ENCODE measurements around the gene SLC22A7.
"Not testable (repeated sequence)": the region's sequence is repeated elsewhere in the genome, so short reads cannot be mapped to it uniquely, and the experiment has no call there.

The SLC22A7 gene

GRCh38 chr6:43334466-43335095, 36.5 kb downstream of the SLC22A7 start:
- Mint-ChIP-seq H3K4me1 (peaks cover 15% of the 10 kb centered on the region), H3K9me3 (no peaks in the 10 kb centered on the region), H3K4me3 (no peak overlapping the region), H3K27ac (peak overlapping the region in 2 of 3 experiments; percentile 22 to 64), H3K27me3 (ENCODE audit: low read depth) (no peaks in the 10 kb centered on the region), H3K36me3 (ENCODE audit: low read depth) (peaks cover 37% of the 10 kb centered on the region)
- TF ChIP-seq, protein P1, sequence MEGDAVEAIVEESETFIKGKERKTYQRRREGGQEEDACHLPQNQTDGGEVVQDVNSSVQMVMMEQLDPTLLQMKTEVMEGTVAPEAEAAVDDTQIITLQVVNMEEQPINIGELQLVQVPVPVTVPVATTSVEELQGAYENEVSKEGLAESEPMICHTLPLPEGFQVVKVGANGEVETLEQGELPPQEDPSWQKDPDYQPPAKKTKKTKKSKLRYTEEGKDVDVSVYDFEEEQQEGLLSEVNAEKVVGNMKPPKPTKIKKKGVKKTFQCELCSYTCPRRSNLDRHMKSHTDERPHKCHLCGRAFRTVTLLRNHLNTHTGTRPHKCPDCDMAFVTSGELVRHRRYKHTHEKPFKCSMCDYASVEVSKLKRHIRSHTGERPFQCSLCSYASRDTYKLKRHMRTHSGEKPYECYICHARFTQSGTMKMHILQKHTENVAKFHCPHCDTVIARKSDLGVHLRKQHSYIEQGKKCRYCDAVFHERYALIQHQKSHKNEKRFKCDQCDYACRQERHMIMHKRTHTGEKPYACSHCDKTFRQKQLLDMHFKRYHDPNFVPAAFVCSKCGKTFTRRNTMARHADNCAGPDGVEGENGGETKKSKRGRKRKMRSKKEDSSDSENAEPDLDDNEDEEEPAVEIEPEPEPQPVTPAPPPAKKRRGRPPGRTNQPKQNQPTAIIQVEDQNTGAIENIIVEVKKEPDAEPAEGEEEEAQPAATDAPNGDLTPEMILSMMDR (IDR thresholded peaks at IDR 0.05; ENCODE audit: unreplicated experiment in 3 of 3), result peak; percentile 51 to 66 (median 63)

- TF ChIP-seq, protein P1 (IDR thresholded peaks at IDR 0.05; ENCODE audit: unreplicated experiment in 3 of 3), result no peak
- Mint-ChIP-seq H3K36me3 (ENCODE audit: low read depth) (peaks cover 46% of the 10 kb centered on the region), H3K27me3 (ENCODE audit: low read depth) (no peaks in the 10 kb centered on the region), H3K4me1 (peaks cover 15% of the 10 kb centered on the region), H3K4me3 (no peak overlapping the region), H3K27ac (no peak overlapping the region), H3K9me3 (no peaks in the 10 kb centered on the region)
These were observed 37.4 kb downstream of the SLC22A7 start for GRCh38 chr6:43335469-43335868.

- no peak overlapping the region for H3K4me3 Mint-ChIP-seq
- TF ChIP-seq, protein P1 (IDR thresholded peaks at IDR 0.05; ENCODE audit: unreplicated experiment in 3 of 3), result no peak
- H3K9me3 Mint-ChIP-seq, result no peaks in the 10 kb centered on the region
- H3K4me1 Mint-ChIP-seq, result peaks cover 15% of the 10 kb centered on the region
- H3K27me3 Mint-ChIP-seq (ENCODE audit: low read depth), result no peaks in the 10 kb centered on the region
- peaks cover 55% of the 10 kb centered on the region for H3K36me3 Mint-ChIP-seq (ENCODE audit: low read depth)
- H3K27ac Mint-ChIP-seq, result no peak overlapping the region
These were observed 38.3 kb downstream of the SLC22A7 start for GRCh38 chr6:43336382-43336781.

DNA sequence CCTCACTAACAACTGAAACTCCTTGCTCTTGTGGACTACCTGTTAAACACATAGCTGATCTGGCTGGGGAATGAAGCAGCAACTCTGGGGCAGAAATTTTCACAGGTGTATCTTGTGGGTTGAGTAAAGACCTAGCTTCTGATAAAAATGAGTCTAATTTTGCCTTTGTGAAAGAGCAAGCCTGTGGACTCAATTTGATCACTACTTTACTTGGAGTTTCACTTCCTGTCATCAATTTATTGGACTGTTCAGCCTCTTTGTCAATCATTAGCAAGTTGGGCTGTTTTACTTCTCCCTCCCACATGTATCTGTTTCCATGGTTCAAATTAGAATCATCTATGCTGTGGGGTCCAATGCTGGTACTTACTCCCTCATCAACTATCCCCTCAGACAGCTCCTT, 40.2 kb downstream of the SLC22A7 start:
- H3K27ac Mint-ChIP-seq, result no peak overlapping the region
- H3K4me3 Mint-ChIP-seq, result no peak overlapping the region
- peaks cover 73% of the 10 kb centered on the region for H3K36me3 Mint-ChIP-seq (ENCODE audit: low read depth)
- no peaks in the 10 kb centered on the region for H3K9me3 Mint-ChIP-seq
- H3K27me3 Mint-ChIP-seq (ENCODE audit: low read depth), result no peaks in the 10 kb centered on the region
- TF ChIP-seq, protein P1 (IDR thresholded peaks at IDR 0.05; ENCODE audit: unreplicated experiment in 3 of 3), result no peak
- H3K4me1 Mint-ChIP-seq, result peaks cover 15% of the 10 kb centered on the region

GRCh38 chr6:43339168-43339567, 41.1 kb downstream of the SLC22A7 start:
- Mint-ChIP-seq H3K27me3 (ENCODE audit: low read depth) (no peaks in the 10 kb centered on the region), H3K9me3 (no peaks in the 10 kb centered on the region), H3K36me3 (ENCODE audit: low read depth) (peaks cover 77% of the 10 kb centered on the region)

DNA sequence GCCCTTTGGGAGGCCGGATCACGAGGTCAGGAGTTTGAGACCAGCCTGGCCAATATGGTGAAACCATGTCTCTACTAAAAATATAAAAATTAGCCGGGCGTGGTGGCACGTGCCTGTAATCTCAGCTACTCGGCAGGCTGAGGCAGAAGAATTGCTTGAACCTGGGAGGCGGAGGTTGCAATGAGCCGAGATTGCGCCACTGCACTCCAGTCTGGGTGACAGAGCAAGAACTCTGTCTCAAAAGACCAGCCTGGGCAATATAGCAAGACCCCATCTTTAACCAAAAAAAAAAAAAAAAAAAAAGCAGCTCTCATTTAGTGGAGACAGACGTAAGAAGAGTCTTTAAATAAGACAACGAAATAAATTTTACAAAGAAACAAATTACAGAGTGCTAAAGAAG, 48.2 kb downstream of the SLC22A7 start:
- H3K27me3 Mint-ChIP-seq (ENCODE audit: low read depth); H3K4me1 Mint-ChIP-seq; H3K4me3 Mint-ChIP-seq; H3K9me3 Mint-ChIP-seq; H3K27ac Mint-ChIP-seq: not testable (repeated sequence)
- H3K36me3 Mint-ChIP-seq (ENCODE audit: low read depth), result peaks cover 42% of the 10 kb centered on the region

More at GRCh38 chr6:43339168-43339567, 41.1 kb downstream of the SLC22A7 start:
- no peak overlapping the region for H3K4me3 Mint-ChIP-seq
- peaks cover 13% of the 10 kb centered on the region for H3K4me1 Mint-ChIP-seq
- TF ChIP-seq, protein P1 (IDR thresholded peaks at IDR 0.05; ENCODE audit: unreplicated experiment in 3 of 3), result no peak
- H3K27ac Mint-ChIP-seq, result no peak overlapping the region

All from nephron (organoid).